ENCODE results near the gene PDLIM7. TPM values are rescaled to one million over a fixed set of nuclear protein-coding genes. Genes with fewer than 3 reads are reported as not detected.

The PDLIM7 gene, protein sequence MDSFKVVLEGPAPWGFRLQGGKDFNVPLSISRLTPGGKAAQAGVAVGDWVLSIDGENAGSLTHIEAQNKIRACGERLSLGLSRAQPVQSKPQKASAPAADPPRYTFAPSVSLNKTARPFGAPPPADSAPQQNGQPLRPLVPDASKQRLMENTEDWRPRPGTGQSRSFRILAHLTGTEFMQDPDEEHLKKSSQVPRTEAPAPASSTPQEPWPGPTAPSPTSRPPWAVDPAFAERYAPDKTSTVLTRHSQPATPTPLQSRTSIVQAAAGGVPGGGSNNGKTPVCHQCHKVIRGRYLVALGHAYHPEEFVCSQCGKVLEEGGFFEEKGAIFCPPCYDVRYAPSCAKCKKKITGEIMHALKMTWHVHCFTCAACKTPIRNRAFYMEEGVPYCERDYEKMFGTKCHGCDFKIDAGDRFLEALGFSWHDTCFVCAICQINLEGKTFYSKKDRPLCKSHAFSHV
- total RNA-seq (2022; extraction: Qiagen RNA extraction; ENCODE audit: low read depth): 72.7 to 114 TPM (median 102 TPM) in 5 replicates

DNA sequence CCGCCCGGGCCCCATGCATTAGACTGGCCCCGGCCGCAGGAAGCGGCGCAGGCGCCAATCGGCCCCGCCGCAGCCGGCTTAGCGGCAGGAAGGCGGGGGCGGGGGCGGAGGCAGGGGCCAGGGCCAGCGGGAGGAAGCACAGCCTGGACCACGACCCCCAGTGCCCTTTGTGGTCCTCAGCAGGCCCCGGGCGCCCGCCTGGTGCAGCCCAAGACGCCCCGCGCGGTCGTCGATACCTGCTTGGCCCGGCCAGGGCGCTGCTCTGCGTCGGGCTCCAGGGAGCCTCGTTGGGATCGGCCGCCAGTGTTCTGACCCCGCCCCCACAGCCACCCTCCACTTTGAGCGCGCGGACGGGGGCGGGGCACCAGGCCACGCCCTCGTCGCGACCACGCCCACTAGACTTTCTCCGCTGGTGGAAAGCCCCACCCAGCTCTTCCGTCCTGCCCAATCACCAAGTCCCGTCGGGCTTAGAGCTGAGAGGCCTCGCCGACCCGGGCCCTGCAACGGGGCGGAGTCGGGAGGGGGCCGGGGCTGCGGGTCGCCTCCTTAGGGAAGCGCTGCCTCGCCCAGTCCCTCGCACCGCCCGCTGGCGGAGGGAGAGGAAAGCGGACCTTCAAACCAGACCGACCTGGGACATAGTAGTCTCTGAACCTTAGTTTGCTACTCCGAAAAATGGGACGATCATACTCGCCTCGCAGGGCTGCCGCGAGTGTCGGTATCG lies at the start of gene PDLIM7:
TSS of gene PDLIM7 (minus strand) at position 313 of the 721 bp plus-strand sequence. CDS start 1,092 bp downstream, outside the sequence.

DNA sequence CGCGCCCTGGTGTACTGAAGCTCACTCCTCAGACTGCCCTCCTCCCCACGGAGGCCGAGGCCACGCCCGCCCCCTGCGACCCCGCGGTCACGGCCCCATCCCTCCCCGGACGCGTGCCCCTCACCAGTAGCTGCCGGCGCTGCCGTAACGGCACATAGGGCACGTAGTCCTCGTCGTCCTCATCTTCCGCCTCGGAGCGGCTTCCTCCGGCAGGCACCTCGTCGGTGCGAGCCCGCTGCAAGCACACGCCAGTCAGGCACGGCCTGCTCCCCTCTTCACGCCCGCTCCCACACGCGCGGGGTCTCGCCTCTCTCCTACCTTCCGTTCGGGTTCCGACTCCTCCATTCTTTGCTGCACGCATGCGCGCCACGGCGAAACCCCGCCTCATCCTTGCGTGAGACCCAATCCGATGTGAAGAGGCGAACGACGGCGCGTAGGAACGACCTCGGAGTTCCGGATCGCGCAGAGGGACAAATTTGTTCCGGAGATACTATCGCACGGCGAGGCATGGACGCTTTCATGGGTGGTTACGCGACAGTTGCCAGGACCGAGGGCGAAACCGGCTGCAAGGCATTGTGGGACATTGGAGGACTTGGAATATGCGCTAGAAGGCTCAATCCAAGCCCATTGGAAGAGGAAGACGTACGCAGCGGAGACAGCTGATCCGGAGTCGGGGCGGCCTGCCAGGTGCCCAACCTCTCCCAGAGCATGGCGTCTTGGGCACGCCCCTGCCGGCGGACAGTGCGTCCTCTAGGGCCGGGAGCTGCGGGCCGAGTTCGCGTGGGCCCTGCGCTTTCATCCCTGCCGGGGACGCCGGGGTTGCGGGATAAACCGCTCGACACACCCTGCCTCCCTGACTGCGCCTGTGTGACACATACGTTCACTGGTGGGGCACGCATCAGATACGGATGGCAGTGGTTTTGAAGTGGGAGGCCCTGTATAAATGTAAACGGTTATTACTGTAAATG lies 19.5 kb upstream of the PDLIM7 start, which contains the start of gene DDX41:
TSS of gene DDX41 (minus strand) at position 361 of the 968 bp plus-strand sequence. CDS start at position 345, 16 bp downstream.

DNA sequence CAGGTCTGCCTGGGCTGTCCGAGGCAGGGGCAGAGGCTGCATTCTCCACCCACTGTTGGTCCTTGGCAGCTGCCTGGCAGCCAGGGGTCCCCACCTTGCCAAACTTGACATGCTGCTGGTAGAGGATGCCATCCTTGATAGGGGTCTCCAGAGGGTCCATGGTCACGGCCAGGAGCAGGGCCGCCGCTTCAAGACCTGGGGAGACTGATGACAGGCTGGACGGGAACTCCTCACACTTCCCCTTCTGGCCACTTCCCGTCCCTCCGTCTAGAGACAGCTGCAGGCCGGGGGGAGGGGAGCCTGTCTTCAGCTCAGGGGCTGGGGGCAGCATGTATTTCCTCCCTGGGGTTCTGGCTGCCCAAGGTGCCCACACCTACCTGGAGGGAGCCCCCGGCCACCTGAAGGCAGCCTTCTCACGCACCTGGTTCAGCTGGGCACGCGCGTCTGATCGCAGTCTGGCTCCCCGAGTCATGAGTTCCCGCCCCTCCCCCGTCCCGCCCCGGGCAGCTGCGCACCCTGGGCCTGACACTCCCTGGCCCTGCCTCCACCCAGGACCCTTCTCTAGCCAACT lies 12.1 kb upstream of the PDLIM7 start, which contains the start of gene DOK3:
TSS of gene DOK3 (minus strand) at position 446 of the 571 bp plus-strand sequence. CDS start at position 160, 286 bp downstream.

DNA sequence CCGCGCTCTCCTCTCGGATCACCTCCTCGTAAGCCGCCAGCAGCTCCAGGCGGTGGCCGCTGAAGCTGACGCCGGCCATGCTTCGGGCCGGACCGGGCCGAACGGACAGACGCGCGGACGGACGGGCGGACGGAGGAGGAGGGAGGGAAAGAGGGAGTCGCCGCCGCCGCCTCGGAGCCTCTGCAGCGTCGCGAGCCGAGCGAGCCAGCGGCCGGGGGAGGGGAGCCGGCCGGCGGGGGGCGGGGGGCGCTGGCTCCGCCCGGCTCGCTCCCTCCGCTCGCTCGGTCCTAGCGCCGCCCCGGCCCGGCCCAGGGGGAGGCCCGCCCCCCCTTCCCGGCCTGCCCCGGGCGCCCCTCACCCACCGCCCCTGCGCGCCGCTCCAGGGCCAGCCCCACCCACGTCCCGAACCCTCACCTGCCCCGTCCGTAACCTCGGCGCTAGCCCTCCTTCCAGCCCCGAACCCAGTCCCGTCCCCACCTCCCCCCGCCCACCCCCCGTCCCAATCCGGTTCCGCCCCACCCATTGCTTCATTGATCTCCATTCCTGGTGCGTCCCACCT lies 23.9 kb downstream of the PDLIM7 start, which contains the start of gene DBN1:
TSS of gene DBN1 (minus strand) at position 192 of the 559 bp plus-strand sequence. CDS start at position 79, 113 bp downstream.

DNA sequence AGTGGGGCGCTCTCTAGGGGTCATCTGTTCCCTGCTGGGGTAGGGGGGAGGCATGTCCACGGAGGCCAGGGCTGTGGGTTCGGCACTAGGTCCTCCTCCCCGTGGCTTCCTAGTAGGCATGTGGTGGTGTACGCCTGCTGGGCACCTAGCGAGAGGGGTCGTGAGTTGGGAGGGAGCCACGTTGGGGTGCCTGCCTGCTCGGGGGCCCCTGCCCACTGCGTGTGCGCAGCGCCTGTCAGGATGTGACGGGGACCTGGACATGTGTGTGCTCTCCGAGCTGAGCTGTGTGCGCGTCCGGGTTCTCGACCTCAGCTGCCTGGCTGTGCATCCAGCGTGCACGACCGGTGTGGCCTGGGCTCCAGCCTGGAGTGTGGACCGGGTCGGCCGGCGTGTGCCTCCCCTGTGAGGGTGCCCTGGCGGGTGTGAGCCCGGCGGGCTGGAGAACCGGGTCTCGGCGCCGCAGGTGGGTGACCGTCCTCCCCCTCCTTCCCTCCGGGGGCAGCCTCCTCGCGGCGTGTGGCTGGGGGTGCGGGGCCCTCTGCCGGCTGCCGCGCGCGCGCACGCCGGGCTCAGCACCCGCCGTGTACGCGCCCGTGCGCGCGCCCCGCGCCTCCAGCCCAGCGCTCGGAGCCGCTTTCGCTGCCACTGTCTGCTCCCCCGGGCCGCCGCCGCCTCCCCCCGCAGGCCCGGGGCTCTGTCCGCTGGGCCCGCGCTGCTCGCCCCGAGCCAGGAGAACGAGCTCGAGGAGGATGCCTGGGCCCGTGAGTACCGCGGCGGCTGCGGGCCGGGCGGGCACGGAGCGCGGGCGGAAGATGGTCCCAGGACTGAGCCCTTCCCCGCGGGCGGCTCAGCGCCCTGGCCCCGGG lies 51.0 kb downstream of the PDLIM7 start, which contains the start of gene PRR7:
TSS of gene PRR7 (plus strand) at position 615 of the 866 bp plus-strand sequence. CDS start 8,254 bp downstream, outside the sequence.

Other genes starting within 250 kb of the PDLIM7 start
- 22.2 to 29.2 TPM (median 27.3 TPM) in 5 replicates for gene RAB24, start 193.9 kb downstream of the PDLIM7 start, total RNA-seq (2022; extraction: Qiagen RNA extraction; ENCODE audit: low read depth)
- gene PRELID1, start 193.8 kb downstream of the PDLIM7 start, total RNA-seq (2022; extraction: Qiagen RNA extraction; ENCODE audit: low read depth): 285 to 406 TPM (median 364 TPM) in 5 replicates
- 12.9 to 22.2 TPM (median 17.1 TPM) in 5 replicates for gene MXD3, start 185.7 kb downstream of the PDLIM7 start, total RNA-seq (2022; extraction: Qiagen RNA extraction; ENCODE audit: low read depth)
- gene LMAN2, start 145.9 kb downstream of the PDLIM7 start, total RNA-seq (2022; extraction: Qiagen RNA extraction; ENCODE audit: low read depth): 183 to 219 TPM (median 196 TPM) in 5 replicates
- gene RGS14, start 139.7 kb downstream of the PDLIM7 start, total RNA-seq (2022; extraction: Qiagen RNA extraction; ENCODE audit: low read depth): 6.0 to 6.9 TPM (median 6.2 TPM) in 5 replicates
- gene SLC34A1, start 113.2 kb downstream of the PDLIM7 start, total RNA-seq (2022; extraction: Qiagen RNA extraction; ENCODE audit: low read depth): not detected in 5 replicates
- not detected in 5 replicates for gene PFN3, start 96.9 kb downstream of the PDLIM7 start, total RNA-seq (2022; extraction: Qiagen RNA extraction; ENCODE audit: low read depth)
- gene F12, start 88.0 kb downstream of the PDLIM7 start, total RNA-seq (2022; extraction: Qiagen RNA extraction; ENCODE audit: low read depth): 11.8 to 26.6 TPM (median 21.3 TPM) in 5 replicates
- 18.0 to 27.8 TPM (median 26.3 TPM) in 5 replicates for gene GRK6, start 70.9 kb downstream of the PDLIM7 start, total RNA-seq (2022; extraction: Qiagen RNA extraction; ENCODE audit: low read depth)
- 17.5 to 43.9 TPM (median 41.0 TPM) in 5 replicates for gene PRR7, start 50.8 kb downstream of the PDLIM7 start, total RNA-seq (2022; extraction: Qiagen RNA extraction; ENCODE audit: low read depth)
- gene DBN1, start 24.0 kb downstream of the PDLIM7 start, total RNA-seq (2022; extraction: Qiagen RNA extraction; ENCODE audit: low read depth): 49.8 to 80.7 TPM (median 69.2 TPM) in 5 replicates
- 3.0 to 5.6 TPM (median 4.3 TPM) in 5 replicates for gene DOK3, start 12.2 kb upstream of the PDLIM7 start, total RNA-seq (2022; extraction: Qiagen RNA extraction; ENCODE audit: low read depth)
- 90.8 to 130 TPM (median 111 TPM) in 5 replicates for gene DDX41, start 19.4 kb upstream of the PDLIM7 start, total RNA-seq (2022; extraction: Qiagen RNA extraction; ENCODE audit: low read depth)
- gene FAM193B, start 57.0 kb upstream of the PDLIM7 start, total RNA-seq (2022; extraction: Qiagen RNA extraction; ENCODE audit: low read depth): 18.7 to 31.7 TPM (median 26.3 TPM) in 5 replicates
- 276 to 283 TPM (median 278 TPM) in 5 replicates for gene TMED9, start 94.6 kb upstream of the PDLIM7 start, total RNA-seq (2022; extraction: Qiagen RNA extraction; ENCODE audit: low read depth)
- gene B4GALT7, start 102.5 kb upstream of the PDLIM7 start, total RNA-seq (2022; extraction: Qiagen RNA extraction; ENCODE audit: low read depth): 20.9 to 31.0 TPM (median 24.6 TPM) in 5 replicates

All from A549 treated with RU486 at 1 μM for 4 hours (cell line).